Bronchial epithelial cell (primary cell): ENCODE data around the gene THUMPD3. TPM values are rescaled to one million over a fixed set of nuclear protein-coding genes. Genes with fewer than 3 reads are reported as not detected.

Experiments
- DNase-seq: peaks from one replicate; pipeline ENCODE4 v3.0.0-alpha.2; 2010; ENCODE audit warnings: low read depth
- FAIRE-seq: peaks from 2 replicates; lab custom pipeline; 2011; peaks lifted over from hg19 to GRCh38; lab: Jason Lieb, UNC
- H3K27me3 ChIP-seq: 2 replicates; pipeline ENCODE4 v1.5.1; 2011; ENCODE audit warnings: low read length; ENCODE audit not compliant: control insufficient read depth, insufficient read depth
- H3K36me3 ChIP-seq: 2 replicates; pipeline ENCODE4 v1.5.1; 2011; ENCODE audit warnings: low read length; ENCODE audit not compliant: control insufficient read depth, insufficient read depth
- H3K4me3 ChIP-seq: 2 replicates; pipeline ENCODE4 v1.5.1; 2011; ENCODE audit warnings: mild to moderate bottlenecking, low read depth, low read length, control low read depth
- CTCF ChIP-seq: IDR thresholded peaks from 2 replicates; pipeline ENCODE4 v1.5.1; 2011; ENCODE audit warnings: mild to moderate bottlenecking, moderate library complexity, low read length, control low read depth, inconsistent platforms; ENCODE audit not compliant: insufficient read depth, severe bottlenecking
- total RNA-seq: library from RNA; depleted of rRNA; stranded (reverse); fragments of >200 nt; gene quantifications from 2 replicates; pipeline ENCODE4 v1.2.1, GENCODE V29; 2014

The THUMPD3 gene
- total RNA-seq, 1 donor from 2014 or later = 68.2 TPM

GRCh38 chr3:9340472-9340902 lies 22.4 kb upstream of the THUMPD3 start:
- no peaks in the 10 kb centered on the region for H3K36me3 ChIP-seq
- DNase-seq = peak; percentile 89
- H3K27me3 ChIP-seq = no peaks in the 10 kb centered on the region
- FAIRE-seq = no peak
- H3K4me3 ChIP-seq = no peak overlapping the region
- no peak for TF ChIP-seq CTCF

- no peak for DNase-seq
- H3K36me3 ChIP-seq = no peaks in the 10 kb centered on the region
- no peak for FAIRE-seq
- H3K4me3 ChIP-seq = no peak overlapping the region
- no peak for TF ChIP-seq CTCF
- no peaks in the 10 kb centered on the region for H3K27me3 ChIP-seq
Observed at GRCh38 chr3:9342696-9343095, 20.2 kb upstream of the THUMPD3 start.

DNA sequence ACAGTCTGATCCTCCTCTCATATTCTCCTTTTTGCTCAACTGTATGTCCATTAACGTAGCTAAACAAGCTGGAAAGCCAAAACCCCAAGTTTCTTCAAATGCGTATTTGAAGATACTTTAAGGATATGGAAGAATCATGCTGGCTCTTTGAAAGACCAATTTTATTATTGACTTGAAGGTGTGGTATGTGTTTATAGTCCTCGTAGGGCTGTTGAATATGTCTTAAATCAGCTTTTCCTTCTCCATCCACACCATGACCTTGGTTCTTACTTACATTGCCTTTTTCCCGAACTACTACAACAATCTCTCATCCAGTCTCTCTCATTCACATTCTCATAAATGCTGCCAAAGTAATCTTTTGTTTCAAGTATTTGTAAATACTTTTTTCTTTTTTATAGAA lies 19.7 kb upstream of the THUMPD3 start:
- Histone ChIP-seq H3K36me3 (no peaks in the 10 kb centered on the region), H3K4me3 (no peak overlapping the region), H3K27me3 (no peaks in the 10 kb centered on the region)
- DNase-seq = no peak
- no peak for FAIRE-seq
- TF ChIP-seq CTCF = no peak

GRCh38 chr3:9345041-9345440 lies 17.8 kb upstream of the THUMPD3 start:
- DNase-seq (peak; percentile 43), FAIRE-seq (no peak)
- TF ChIP-seq CTCF = no peak
- Histone ChIP-seq H3K36me3 (no peaks in the 10 kb centered on the region), H3K4me3 (no peak overlapping the region), H3K27me3 (no peaks in the 10 kb centered on the region)

- DNase-seq (no peak), FAIRE-seq (no peak)
- Histone ChIP-seq H3K27me3 (no peaks in the 10 kb centered on the region), H3K4me3 (no peak overlapping the region), H3K36me3 (no peaks in the 10 kb centered on the region)
- no peak for TF ChIP-seq CTCF
Observed at GRCh38 chr3:9346141-9346540, 16.7 kb upstream of the THUMPD3 start.

DNA sequence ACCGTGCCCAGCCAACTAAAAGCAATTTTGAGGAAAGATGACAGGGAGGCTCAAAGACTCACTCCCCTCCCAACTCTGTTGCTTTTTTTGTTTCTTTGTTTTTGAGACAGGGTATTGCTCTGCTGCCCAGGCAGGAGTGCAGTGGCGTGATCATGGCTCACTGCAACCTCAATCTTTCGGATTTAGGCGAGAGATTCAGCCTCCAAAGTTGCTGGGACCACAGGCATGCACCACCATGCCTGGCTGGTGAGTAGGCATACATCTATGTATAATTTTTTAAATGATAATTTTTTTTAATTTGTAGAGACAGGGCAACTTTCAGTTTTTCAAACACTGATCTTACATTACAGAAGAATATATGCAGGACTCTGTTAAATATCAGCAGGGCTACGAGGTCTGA lies 15.8 kb upstream of the THUMPD3 start:
- no peak for DNase-seq
- H3K36me3 ChIP-seq = no peaks in the 10 kb centered on the region
- no peaks in the 10 kb centered on the region for H3K27me3 ChIP-seq
- no peak for FAIRE-seq
- no peak overlapping the region for H3K4me3 ChIP-seq
- TF ChIP-seq CTCF = no peak
